Osteocyte (in vitro differentiated cells): ENCODE measurements around the gene CALCR. TPM values are rescaled to one million over a fixed set of nuclear protein-coding genes. Genes with fewer than 3 reads are reported as not detected.
"Not testable (repeated sequence)": the region's sequence is repeated elsewhere in the genome, so short reads cannot be mapped to it uniquely, and the experiment has no call there.

Experiments used
- DNase-seq: peaks from one replicate; pipeline ENCODE4 v3.0.0; 2021; ENCODE audit warnings: mixed read lengths; ENCODE audit not compliant: unreplicated experiment; ENCODE audit errors: extremely low spot score
- H3K27ac Mint-ChIP-seq: one replicate; pipeline ENCODE4 v1.8.0; 2021; ENCODE audit warnings: mild to moderate bottlenecking, mixed read lengths; ENCODE audit not compliant: unreplicated experiment
- H3K27me3 Mint-ChIP-seq: one replicate; pipeline ENCODE4 v1.8.0; 2021; ENCODE audit warnings: mixed read lengths; ENCODE audit not compliant: unreplicated experiment
- H3K36me3 Mint-ChIP-seq: one replicate; pipeline ENCODE4 v1.8.0; 2021; ENCODE audit warnings: mixed read lengths; ENCODE audit not compliant: unreplicated experiment
- H3K4me1 Mint-ChIP-seq: one replicate; pipeline ENCODE4 v1.8.0; 2021; ENCODE audit warnings: mixed read lengths; ENCODE audit not compliant: unreplicated experiment
- H3K4me3 Mint-ChIP-seq: one replicate; pipeline ENCODE4 v1.8.0; 2021; ENCODE audit warnings: mild to moderate bottlenecking, moderate library complexity, mixed read lengths; ENCODE audit not compliant: unreplicated experiment
- H3K9me3 Mint-ChIP-seq: one replicate; pipeline ENCODE4 v1.8.0; 2021; ENCODE audit warnings: mixed read lengths; ENCODE audit not compliant: unreplicated experiment
- total RNA-seq: library from RNA; stranded (reverse); gene quantifications from 2 replicates; pipeline ENCODE4 v1.2.1, GENCODE V29; 2021
- TF ChIP-seq, protein P1 (sequence below): fragments of 200-600 bp; sonication (generic); IDR thresholded peaks from 2 replicates; pipeline ENCODE4 v1.5.0; 2021; ENCODE audit warnings: antibody characterized with exemption, mild to moderate bottlenecking, moderate library complexity

Gene CALCR
- total RNA-seq, 1 donor from 2014 or later = not detected

DNA sequence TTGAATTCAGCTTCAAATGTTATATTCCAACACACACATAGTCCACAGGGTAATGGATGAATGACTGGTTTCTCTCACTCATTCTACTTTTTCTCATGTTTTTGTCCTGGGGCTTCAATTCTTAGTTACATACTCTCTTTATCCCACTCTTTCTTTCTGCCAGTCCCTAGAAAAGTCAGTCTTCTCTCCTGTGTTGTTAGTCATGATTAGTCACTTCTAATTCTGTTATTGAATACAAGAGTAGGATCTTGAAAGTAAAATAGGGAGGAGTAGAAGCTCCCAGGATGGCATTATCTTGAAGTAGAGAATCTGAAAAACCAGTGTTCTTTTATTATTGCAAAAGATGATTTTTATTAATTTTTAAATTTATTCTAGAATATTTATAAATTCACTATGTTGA, 45.5 kb upstream of the CALCR start:
- TF ChIP-seq, protein P1, sequence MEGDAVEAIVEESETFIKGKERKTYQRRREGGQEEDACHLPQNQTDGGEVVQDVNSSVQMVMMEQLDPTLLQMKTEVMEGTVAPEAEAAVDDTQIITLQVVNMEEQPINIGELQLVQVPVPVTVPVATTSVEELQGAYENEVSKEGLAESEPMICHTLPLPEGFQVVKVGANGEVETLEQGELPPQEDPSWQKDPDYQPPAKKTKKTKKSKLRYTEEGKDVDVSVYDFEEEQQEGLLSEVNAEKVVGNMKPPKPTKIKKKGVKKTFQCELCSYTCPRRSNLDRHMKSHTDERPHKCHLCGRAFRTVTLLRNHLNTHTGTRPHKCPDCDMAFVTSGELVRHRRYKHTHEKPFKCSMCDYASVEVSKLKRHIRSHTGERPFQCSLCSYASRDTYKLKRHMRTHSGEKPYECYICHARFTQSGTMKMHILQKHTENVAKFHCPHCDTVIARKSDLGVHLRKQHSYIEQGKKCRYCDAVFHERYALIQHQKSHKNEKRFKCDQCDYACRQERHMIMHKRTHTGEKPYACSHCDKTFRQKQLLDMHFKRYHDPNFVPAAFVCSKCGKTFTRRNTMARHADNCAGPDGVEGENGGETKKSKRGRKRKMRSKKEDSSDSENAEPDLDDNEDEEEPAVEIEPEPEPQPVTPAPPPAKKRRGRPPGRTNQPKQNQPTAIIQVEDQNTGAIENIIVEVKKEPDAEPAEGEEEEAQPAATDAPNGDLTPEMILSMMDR = no peak
- Mint-ChIP-seq H3K36me3 (no peaks in the 10 kb centered on the region), H3K27ac (no peak overlapping the region)

GRCh38 chr7:93601363-93601762, 26.8 kb upstream of the CALCR start:
- no peaks in the 10 kb centered on the region for H3K4me1 Mint-ChIP-seq
- TF ChIP-seq, protein P1 = no peak
- no peak overlapping the region for H3K27ac Mint-ChIP-seq
- no peaks in the 10 kb centered on the region for H3K9me3 Mint-ChIP-seq
- DNase-seq = no peak
- H3K36me3 Mint-ChIP-seq = no peaks in the 10 kb centered on the region
- peaks cover 39% of the 10 kb centered on the region for H3K27me3 Mint-ChIP-seq
- no peak overlapping the region for H3K4me3 Mint-ChIP-seq

More for the DNA sequence above, 45.5 kb upstream of the CALCR start:
- H3K4me1 Mint-ChIP-seq = peaks cover 2% of the 10 kb centered on the region
- no peaks in the 10 kb centered on the region for H3K9me3 Mint-ChIP-seq
- no peak for DNase-seq
- no peak overlapping the region for H3K4me3 Mint-ChIP-seq
- peaks cover 38% of the 10 kb centered on the region for H3K27me3 Mint-ChIP-seq

DNA sequence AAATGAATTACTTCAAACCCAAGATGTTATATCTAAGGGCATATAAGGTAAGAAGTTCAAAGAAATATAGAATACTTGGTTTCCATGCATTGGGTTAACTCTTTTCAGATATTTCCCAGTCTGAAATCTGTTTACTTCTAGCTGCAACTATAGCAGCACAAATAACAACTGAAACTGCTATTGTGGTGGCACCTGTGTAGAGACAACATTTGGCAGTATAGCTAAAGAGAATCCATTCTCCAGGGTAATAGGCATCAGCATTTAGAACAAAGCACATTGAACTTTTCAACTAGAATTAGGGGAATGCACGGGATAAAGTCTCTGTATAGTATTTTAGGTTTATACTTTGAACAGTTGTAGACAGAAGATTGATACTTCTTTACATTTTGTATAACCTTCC, 19.7 kb upstream of the CALCR start:
- TF ChIP-seq, protein P1 = no peak
- Mint-ChIP-seq H3K36me3 (no peaks in the 10 kb centered on the region), H3K4me1 (peaks cover 2% of the 10 kb centered on the region), H3K27ac (no peak overlapping the region), H3K9me3 (no peaks in the 10 kb centered on the region), H3K27me3 (peaks cover 23% of the 10 kb centered on the region), H3K4me3 (no peak overlapping the region)
- no peak for DNase-seq

DNA sequence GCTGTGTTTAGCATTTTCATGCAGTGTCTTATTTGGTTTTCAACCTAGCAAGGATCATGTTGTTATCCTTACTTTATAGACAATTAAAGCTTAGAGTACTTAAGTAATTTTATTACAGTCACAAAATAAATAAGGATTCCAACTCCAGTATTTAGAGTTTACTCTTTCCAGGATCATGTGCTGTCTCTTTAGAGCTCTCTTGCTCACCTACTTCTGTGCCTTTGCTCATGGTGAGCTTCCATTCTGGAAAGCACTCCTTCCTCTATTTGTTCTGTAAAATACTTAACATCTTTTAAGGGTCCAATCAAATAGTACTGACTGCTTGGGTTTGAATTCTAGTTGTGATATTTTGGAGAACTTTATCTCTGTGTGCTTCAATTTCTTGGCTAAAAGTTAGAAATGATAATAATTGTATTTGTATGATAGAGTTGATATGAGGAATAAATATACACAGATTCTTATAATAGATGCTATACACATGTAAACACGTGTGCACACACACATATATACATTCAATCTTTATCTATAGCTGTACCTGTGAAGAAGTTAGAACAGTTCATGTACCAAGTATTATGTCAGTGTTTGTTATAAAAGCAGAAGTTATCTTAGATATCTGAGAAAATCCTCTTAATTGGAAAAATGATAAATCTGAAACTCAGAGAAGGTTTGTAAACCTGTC, 18.2 kb upstream of the CALCR start:
- H3K27me3 Mint-ChIP-seq = peaks cover 18% of the 10 kb centered on the region
- no peak overlapping the region for H3K27ac Mint-ChIP-seq
- peaks cover 2% of the 10 kb centered on the region for H3K4me1 Mint-ChIP-seq
- no peaks in the 10 kb centered on the region for H3K9me3 Mint-ChIP-seq
- H3K36me3 Mint-ChIP-seq = no peaks in the 10 kb centered on the region
- DNase-seq = no peak
- TF ChIP-seq, protein P1 = no peak
- H3K4me3 Mint-ChIP-seq = no peak overlapping the region

DNA sequence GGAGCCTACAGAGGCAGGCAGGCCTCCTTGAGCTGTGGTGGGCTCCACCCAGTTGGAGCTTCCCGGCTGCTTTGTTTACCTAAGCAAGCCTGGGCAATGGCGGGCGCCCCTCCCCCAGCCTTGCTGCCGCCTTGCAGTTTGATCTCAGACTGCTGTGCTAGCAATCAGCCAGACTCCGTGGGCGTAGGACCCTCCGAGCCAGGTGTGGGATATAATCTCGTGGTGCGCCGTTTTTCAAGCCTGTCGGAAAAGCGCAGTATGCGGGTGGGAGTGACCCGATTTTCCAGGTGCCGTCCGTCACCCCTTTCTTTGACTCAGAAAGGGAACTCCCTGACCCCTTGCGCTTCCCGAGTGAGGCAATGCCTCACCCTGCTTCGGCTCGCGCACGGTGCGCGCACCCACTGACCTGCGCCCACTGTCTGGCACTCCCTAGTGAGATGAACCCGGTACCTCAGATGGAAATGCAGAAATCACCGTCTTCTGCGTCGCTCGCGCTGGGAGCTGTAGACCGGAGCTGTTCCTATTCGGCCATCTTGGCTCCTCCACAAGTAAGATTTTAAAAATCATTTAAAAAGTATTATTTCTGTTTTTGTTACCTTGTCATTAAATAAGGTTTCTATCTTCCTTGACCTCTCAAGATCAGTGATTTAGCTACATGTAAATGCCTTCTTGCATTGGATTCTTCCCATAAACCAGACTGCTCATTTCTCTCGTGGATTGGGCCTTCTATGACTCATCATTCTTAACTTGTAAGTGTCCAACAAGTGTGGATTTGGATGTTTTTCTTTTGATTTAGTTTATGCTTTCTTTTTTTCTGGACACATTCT, 16.9 kb upstream of the CALCR start:
- not testable (repeated sequence) for H3K9me3 Mint-ChIP-seq, DNase-seq, H3K4me3 Mint-ChIP-seq, H3K27ac Mint-ChIP-seq, H3K27me3 Mint-ChIP-seq, H3K4me1 Mint-ChIP-seq, H3K36me3 Mint-ChIP-seq

- DNase-seq, H3K4me3 Mint-ChIP-seq, H3K27ac Mint-ChIP-seq, H3K36me3 Mint-ChIP-seq, H3K4me1 Mint-ChIP-seq, H3K9me3 Mint-ChIP-seq, H3K27me3 Mint-ChIP-seq: not testable (repeated sequence)
These were observed 11.9 kb upstream of the CALCR start for GRCh38 chr7:93586479-93586865.

DNA sequence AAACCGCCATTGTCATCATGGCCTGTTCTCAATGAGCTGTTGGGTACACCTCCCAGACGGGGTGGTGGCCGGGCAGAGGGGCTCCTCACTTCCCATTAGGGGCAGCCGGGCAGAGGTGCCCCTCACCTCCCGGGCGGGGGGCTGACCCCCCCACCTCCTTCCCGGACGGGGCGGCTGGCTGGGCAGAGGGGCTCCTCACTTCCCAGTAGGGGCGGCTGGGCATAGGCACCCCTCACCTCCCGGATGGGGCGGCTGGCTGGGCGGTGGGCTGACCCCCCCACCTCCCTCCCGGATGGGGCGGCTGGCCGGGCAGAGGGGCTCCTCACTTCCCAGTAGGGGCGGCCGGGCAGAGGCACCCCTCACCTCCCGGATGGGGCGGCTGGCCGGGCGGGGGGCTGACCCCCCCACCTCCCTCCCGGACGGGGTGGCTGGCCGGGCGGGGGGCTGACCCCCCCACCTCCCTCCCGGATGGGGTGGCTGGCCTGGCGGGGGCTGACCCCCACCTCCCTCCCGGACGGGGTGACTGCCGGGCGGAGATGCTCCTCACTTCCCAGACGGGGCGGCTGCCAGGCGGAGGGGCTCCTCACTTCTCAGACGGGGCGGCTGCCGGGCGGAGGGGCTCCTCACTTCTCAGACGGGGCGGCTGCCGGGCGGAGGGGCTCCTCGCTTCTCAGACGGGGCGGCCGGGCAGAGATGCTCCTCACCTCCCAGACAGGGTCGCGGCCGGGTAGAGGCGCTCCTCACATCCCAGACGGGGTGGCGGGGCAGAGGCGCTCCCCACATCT, 11.4 kb upstream of the CALCR start:
- H3K36me3 Mint-ChIP-seq, H3K27ac Mint-ChIP-seq, H3K4me3 Mint-ChIP-seq, H3K4me1 Mint-ChIP-seq, DNase-seq, H3K9me3 Mint-ChIP-seq: not testable (repeated sequence)
- peaks cover 11% of the 10 kb centered on the region for H3K27me3 Mint-ChIP-seq
